Osteocyte (in vitro differentiated cells): Measurements from ENCODE around the gene IRF5. TPM values are rescaled to one million over a fixed set of nuclear protein-coding genes. Genes with fewer than 3 reads are reported as not detected.

Experiments
- DNase-seq: peaks from one replicate; pipeline ENCODE4 v3.0.0; 2021; ENCODE audit warnings: mixed read lengths; ENCODE audit not compliant: unreplicated experiment; ENCODE audit errors: extremely low spot score
- H3K27ac Mint-ChIP-seq: one replicate; pipeline ENCODE4 v1.8.0; 2021; ENCODE audit warnings: mild to moderate bottlenecking, mixed read lengths; ENCODE audit not compliant: unreplicated experiment
- H3K27me3 Mint-ChIP-seq: one replicate; pipeline ENCODE4 v1.8.0; 2021; ENCODE audit warnings: mixed read lengths; ENCODE audit not compliant: unreplicated experiment
- H3K36me3 Mint-ChIP-seq: one replicate; pipeline ENCODE4 v1.8.0; 2021; ENCODE audit warnings: mixed read lengths; ENCODE audit not compliant: unreplicated experiment
- H3K4me1 Mint-ChIP-seq: one replicate; pipeline ENCODE4 v1.8.0; 2021; ENCODE audit warnings: mixed read lengths; ENCODE audit not compliant: unreplicated experiment
- H3K4me3 Mint-ChIP-seq: one replicate; pipeline ENCODE4 v1.8.0; 2021; ENCODE audit warnings: mild to moderate bottlenecking, moderate library complexity, mixed read lengths; ENCODE audit not compliant: unreplicated experiment
- H3K9me3 Mint-ChIP-seq: one replicate; pipeline ENCODE4 v1.8.0; 2021; ENCODE audit warnings: mixed read lengths; ENCODE audit not compliant: unreplicated experiment
- CTCF ChIP-seq: fragments of 200-600 bp; sonication (generic); IDR thresholded peaks from 2 replicates; pipeline ENCODE4 v1.5.0; 2021; ENCODE audit warnings: antibody characterized with exemption, mild to moderate bottlenecking, moderate library complexity
- total RNA-seq: library from RNA; stranded (reverse); gene quantifications from 2 replicates; pipeline ENCODE4 v1.2.1, GENCODE V29; 2021

IRF5 gene
- total RNA-seq, 1 donor from 2014 or later = 0.24 TPM

GRCh38 chr7:128982105-128982504 lies 44.4 kb downstream of the IRF5 start:
- Mint-ChIP-seq H3K4me3 (no peak overlapping the region), H3K9me3 (no peaks in the 10 kb centered on the region), H3K27ac (no peak overlapping the region), H3K4me1 (no peaks in the 10 kb centered on the region), H3K36me3 (peaks cover 60% of the 10 kb centered on the region), H3K27me3 (no peaks in the 10 kb centered on the region)
- TF ChIP-seq CTCF = no peak
- DNase-seq = no peak

- no peaks in the 10 kb centered on the region for H3K27me3 Mint-ChIP-seq
- H3K9me3 Mint-ChIP-seq = no peaks in the 10 kb centered on the region
- H3K36me3 Mint-ChIP-seq = peaks cover 53% of the 10 kb centered on the region
- H3K27ac Mint-ChIP-seq = no peak overlapping the region
- H3K4me1 Mint-ChIP-seq = no peaks in the 10 kb centered on the region
- TF ChIP-seq CTCF = no peak
- no peak for DNase-seq
- H3K4me3 Mint-ChIP-seq = no peak overlapping the region
Measured at GRCh38 chr7:128985660-128986059, 47.9 kb downstream of the IRF5 start.

- TF ChIP-seq CTCF = no peak
- peaks cover 48% of the 10 kb centered on the region for H3K36me3 Mint-ChIP-seq
- no peaks in the 10 kb centered on the region for H3K4me1 Mint-ChIP-seq
- no peaks in the 10 kb centered on the region for H3K9me3 Mint-ChIP-seq
- no peak overlapping the region for H3K27ac Mint-ChIP-seq
- DNase-seq = no peak
- no peaks in the 10 kb centered on the region for H3K27me3 Mint-ChIP-seq
- no peak overlapping the region for H3K4me3 Mint-ChIP-seq
Measured at GRCh38 chr7:128986609-128987008, 48.9 kb downstream of the IRF5 start.

GRCh38 chr7:128988372-128988771 lies 50.6 kb downstream of the IRF5 start:
- DNase-seq = no peak
- Mint-ChIP-seq H3K4me3 (no peak overlapping the region), H3K9me3 (no peaks in the 10 kb centered on the region), H3K4me1 (no peaks in the 10 kb centered on the region), H3K27me3 (no peaks in the 10 kb centered on the region), H3K36me3 (peaks cover 37% of the 10 kb centered on the region), H3K27ac (no peak overlapping the region)
- no peak for TF ChIP-seq CTCF

- Mint-ChIP-seq H3K4me3 (no peak overlapping the region), H3K9me3 (no peaks in the 10 kb centered on the region), H3K27me3 (no peaks in the 10 kb centered on the region), H3K36me3 (peaks cover 34% of the 10 kb centered on the region), H3K27ac (peak overlapping the region; percentile 12), H3K4me1 (no peaks in the 10 kb centered on the region)
- DNase-seq = no peak
- no peak for TF ChIP-seq CTCF
Measured at GRCh38 chr7:128989961-128990360, 52.2 kb downstream of the IRF5 start.
